ENCODE results near the gene CHST15. TPM values are rescaled to one million over a fixed set of nuclear protein-coding genes. Genes with fewer than 3 reads are reported as not detected.
A peak's percentile ranks its signal among the peaks of the same experiment; 100 is the strongest.

CHST15 gene
- total and polyA plus RNA-seq, 2 donors from 2014 or later: 2.8 to 39.7 TPM

DNA sequence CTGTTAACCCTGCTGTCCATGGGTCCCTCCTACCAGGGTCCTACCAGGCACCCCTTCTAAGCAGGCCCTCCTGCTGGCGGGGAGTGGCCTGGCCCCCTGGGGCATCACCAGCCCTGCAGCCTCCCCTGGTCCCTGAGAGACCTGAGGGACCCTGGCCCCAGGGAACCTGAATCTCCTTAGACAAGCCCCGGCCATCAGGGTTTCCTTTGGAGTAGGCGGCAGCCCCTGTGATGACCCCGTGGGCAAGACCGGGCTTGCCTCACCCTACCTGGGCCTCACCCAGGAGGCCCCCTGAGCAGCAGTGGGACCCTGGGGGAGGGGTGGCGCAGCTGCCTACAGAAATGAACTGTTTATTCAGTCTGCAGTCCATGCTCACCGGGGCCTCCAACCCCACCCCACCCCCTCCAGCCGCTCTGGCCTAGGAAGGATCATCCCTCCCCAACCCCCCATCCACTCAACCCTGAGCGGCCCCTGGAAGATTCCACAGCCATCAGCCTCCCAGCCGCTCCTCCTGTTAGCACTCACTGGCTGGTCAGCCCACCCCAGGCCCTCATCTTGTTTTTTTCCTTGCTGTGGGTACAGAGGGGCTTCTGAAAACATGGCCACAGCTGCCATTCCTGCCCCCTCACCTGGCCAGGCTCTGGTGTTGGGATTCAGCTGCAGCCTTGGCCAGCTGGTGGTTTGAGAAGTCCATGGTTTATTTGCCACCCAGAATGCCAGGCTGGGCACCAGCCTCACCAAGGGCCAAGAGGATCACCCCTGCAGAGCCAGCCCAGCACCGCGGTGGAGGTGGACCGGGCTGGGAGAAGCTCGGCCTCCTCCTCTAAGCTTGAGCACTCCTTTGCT is 34.8 kb upstream of the CHST15 start:
- intact Hi-C loops (cut with DNase I): no loop called here
- DNase-seq: peak in 2 of 5 donors; percentile 34 to 58
- FAIRE-seq: no peak

DNA sequence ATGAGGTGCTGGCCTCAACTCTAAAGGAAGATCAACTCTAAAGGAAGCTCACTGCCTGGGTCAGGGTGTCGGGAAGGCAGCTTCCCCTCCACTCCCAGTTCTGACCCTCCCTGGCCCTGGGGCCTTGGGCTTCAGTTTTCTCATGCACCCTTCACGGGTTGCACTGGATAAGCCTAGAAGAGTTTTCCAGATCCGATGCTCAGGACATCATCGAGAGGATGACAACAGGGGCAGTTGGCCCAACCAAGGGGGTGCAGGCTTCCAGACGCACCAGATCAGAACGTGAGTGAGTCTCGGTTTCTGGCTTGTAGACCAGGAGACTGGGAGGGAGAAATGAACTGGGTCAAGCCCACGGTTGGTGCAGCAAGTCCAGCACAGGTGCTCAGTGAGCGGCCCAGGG is 34.2 kb upstream of the CHST15 start:
- intact Hi-C loops (cut with DNase I): no loop called here
- DNase-seq (peak in 1 of 5 donors; percentile 42), FAIRE-seq (no peak)
- H3K27ac ChIP-seq (ENCODE audit: low read depth in 2 of 2, low read length in 2 of 2): no peak overlapping the region
- no peaks in the 10 kb centered on the region for H3K4me1 ChIP-seq (ENCODE audit: control insufficient read depth in 2 of 3, insufficient read depth in 2 of 3, low read depth in 1 of 3, low read length in 3 of 3)
- H3K27me3 ChIP-seq (ENCODE audit: control insufficient read depth, insufficient read depth, low read length): no peaks in the 10 kb centered on the region
- H3K4me3 ChIP-seq (ENCODE audit: low read length in 3 of 3): no peak overlapping the region
- no peaks in the 10 kb centered on the region for H3K9me3 ChIP-seq (ENCODE audit: control insufficient read depth in 2 of 3, insufficient read depth in 1 of 3, low read length in 3 of 3)
- H3K9ac ChIP-seq (ENCODE audit: low read length in 3 of 3): no peak overlapping the region
- H3K36me3 ChIP-seq (ENCODE audit: control insufficient read depth in 2 of 3, insufficient read depth in 3 of 3, low read length in 3 of 3): no peaks in the 10 kb centered on the region
- TF ChIP-seq, protein P1, sequence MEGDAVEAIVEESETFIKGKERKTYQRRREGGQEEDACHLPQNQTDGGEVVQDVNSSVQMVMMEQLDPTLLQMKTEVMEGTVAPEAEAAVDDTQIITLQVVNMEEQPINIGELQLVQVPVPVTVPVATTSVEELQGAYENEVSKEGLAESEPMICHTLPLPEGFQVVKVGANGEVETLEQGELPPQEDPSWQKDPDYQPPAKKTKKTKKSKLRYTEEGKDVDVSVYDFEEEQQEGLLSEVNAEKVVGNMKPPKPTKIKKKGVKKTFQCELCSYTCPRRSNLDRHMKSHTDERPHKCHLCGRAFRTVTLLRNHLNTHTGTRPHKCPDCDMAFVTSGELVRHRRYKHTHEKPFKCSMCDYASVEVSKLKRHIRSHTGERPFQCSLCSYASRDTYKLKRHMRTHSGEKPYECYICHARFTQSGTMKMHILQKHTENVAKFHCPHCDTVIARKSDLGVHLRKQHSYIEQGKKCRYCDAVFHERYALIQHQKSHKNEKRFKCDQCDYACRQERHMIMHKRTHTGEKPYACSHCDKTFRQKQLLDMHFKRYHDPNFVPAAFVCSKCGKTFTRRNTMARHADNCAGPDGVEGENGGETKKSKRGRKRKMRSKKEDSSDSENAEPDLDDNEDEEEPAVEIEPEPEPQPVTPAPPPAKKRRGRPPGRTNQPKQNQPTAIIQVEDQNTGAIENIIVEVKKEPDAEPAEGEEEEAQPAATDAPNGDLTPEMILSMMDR (IDR thresholded peaks at IDR 0.05; ENCODE audit: borderline replicate concordance, extremely low read depth, insufficient read depth): no peak

More for the DNA sequence above, 34.8 kb upstream of the CHST15 start:
- Histone ChIP-seq H3K27me3 (ENCODE audit: control insufficient read depth, insufficient read depth, low read length) (no peaks in the 10 kb centered on the region), H3K36me3 (ENCODE audit: control insufficient read depth in 2 of 3, insufficient read depth in 3 of 3, low read length in 3 of 3) (no peaks in the 10 kb centered on the region), H3K27ac (ENCODE audit: low read depth in 2 of 2, low read length in 2 of 2) (no peak overlapping the region), H3K4me3 (ENCODE audit: low read length in 3 of 3) (no peak overlapping the region), H3K9me3 (ENCODE audit: control insufficient read depth in 2 of 3, insufficient read depth in 1 of 3, low read length in 3 of 3) (no peaks in the 10 kb centered on the region), H3K4me1 (ENCODE audit: control insufficient read depth in 2 of 3, insufficient read depth in 2 of 3, low read depth in 1 of 3, low read length in 3 of 3) (no peaks in the 10 kb centered on the region), H3K9ac (ENCODE audit: low read length in 3 of 3) (no peak overlapping the region)
- TF ChIP-seq, protein P1 (IDR thresholded peaks at IDR 0.05; ENCODE audit: borderline replicate concordance, extremely low read depth, insufficient read depth): no peak

DNA sequence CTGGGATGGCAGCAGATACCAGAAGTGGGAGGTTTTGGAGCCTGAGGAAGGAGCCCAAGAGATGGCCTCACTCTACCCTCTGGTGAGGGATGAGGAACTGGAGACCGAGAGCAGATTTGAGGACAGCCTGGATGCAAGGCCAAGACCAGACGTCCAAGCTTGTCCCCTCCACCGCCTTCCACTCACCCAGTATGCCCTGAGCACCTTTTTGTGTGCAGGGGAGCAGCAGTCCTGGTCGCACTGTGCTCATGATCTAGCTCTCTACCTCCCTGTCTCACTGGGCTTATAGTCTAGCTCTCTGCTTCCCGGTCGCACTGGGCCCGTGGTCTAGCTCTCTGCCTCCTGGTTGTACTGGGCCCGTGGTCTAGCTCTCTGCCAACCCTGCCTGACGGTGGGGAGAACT is 33.6 kb upstream of the CHST15 start:
- Histone ChIP-seq H3K36me3 (ENCODE audit: control insufficient read depth in 2 of 3, insufficient read depth in 3 of 3, low read length in 3 of 3) (no peaks in the 10 kb centered on the region), H3K27me3 (ENCODE audit: control insufficient read depth, insufficient read depth, low read length) (no peaks in the 10 kb centered on the region), H3K9me3 (ENCODE audit: control insufficient read depth in 2 of 3, insufficient read depth in 1 of 3, low read length in 3 of 3) (no peaks in the 10 kb centered on the region), H3K4me3 (ENCODE audit: low read length in 3 of 3) (no peak overlapping the region), H3K9ac (ENCODE audit: low read length in 3 of 3) (no peak overlapping the region), H3K4me1 (ENCODE audit: control insufficient read depth in 2 of 3, insufficient read depth in 2 of 3, low read depth in 1 of 3, low read length in 3 of 3) (no peaks in the 10 kb centered on the region), H3K27ac (ENCODE audit: low read depth in 2 of 2, low read length in 2 of 2) (no peak overlapping the region)
- no peak for FAIRE-seq
- intact Hi-C loops (cut with DNase I): no loop called here
- TF ChIP-seq, protein P1 (IDR thresholded peaks at IDR 0.05; ENCODE audit: borderline replicate concordance, extremely low read depth, insufficient read depth): no peak
- peak in 1 of 5 donors; percentile 30 for DNase-seq
